Calu3 (cell line): ENCODE data around the gene ATP6V1F. TPM values are rescaled to one million over a fixed set of nuclear protein-coding genes. Genes with fewer than 3 reads are reported as not detected.

Experiments used
- BruUV-seq: library from RNA; stranded (reverse); fragments of 400-500 nt; replicated peaks from 2 replicates; lab custom pipeline; 2021; lab: Mats Ljungman, UMichigan
- CTCF ChIA-PET: fragments of 300-600 bp; sonication (Branson Sonifier 250); formaldehyde crosslinking; loops from one replicate; lab custom pipeline; 2022; ENCODE audit warnings: antibody characterized with exemption; lab: Charles Lee
- DNase-seq: peaks from one replicate; pipeline ENCODE4 v3.0.0; 2022
- H3K27ac Mint-ChIP-seq: one replicate; pipeline ENCODE4 v1.8.0; 2022; ENCODE audit warnings: mixed read lengths; ENCODE audit not compliant: unreplicated experiment
- H3K27me3 Mint-ChIP-seq: one replicate; pipeline ENCODE4 v1.8.0; 2022; ENCODE audit warnings: mixed read lengths; ENCODE audit not compliant: unreplicated experiment
- H3K36me3 Mint-ChIP-seq: one replicate; pipeline ENCODE4 v1.8.0; 2022; ENCODE audit warnings: mild to moderate bottlenecking, moderate library complexity, mixed read lengths; ENCODE audit not compliant: insufficient read depth, unreplicated experiment
- H3K4me1 Mint-ChIP-seq: one replicate; pipeline ENCODE4 v1.8.0; 2022; ENCODE audit warnings: mild to moderate bottlenecking, low read depth, mixed read lengths; ENCODE audit not compliant: unreplicated experiment
- H3K4me3 Mint-ChIP-seq: one replicate; pipeline ENCODE4 v1.8.0; 2022; ENCODE audit warnings: mild to moderate bottlenecking, low read depth, moderate library complexity, mixed read lengths; ENCODE audit not compliant: unreplicated experiment
- H3K9me3 Mint-ChIP-seq: one replicate; pipeline ENCODE4 v1.8.0; 2022; ENCODE audit warnings: low read depth, mixed read lengths; ENCODE audit not compliant: unreplicated experiment
- CTCF ChIP-seq: fragments of 200-600 bp; IDR thresholded peaks from one replicate; pipeline ENCODE4 v1.8.0; 2022; ENCODE audit warnings: antibody characterized with exemption; ENCODE audit not compliant: unreplicated experiment
- intact Hi-C: fragments of 100-400 bp; cut with micrococcal nuclease; formaldehyde crosslinking; loops from one replicate; pipeline ENCODE4 v1.10.0; 2022; ENCODE audit not compliant: unreplicated experiment
- total RNA-seq: library from RNA; stranded (reverse); gene quantifications from 2 replicates; pipeline ENCODE4 v1.2.3, GENCODE V29; 2022

ATP6V1F gene
- total RNA-seq, 1 experiment from 2014 or later = 104 TPM

- no peak for TF ChIP-seq CTCF
- BruUV-seq = no TSS peak
- Mint-ChIP-seq H3K4me1 (peaks cover 6% of the 10 kb centered on the region), H3K27me3 (no peaks in the 10 kb centered on the region), H3K9me3 (no peaks in the 10 kb centered on the region), H3K4me3 (no peak overlapping the region), H3K36me3 (peaks cover 22% of the 10 kb centered on the region), H3K27ac (no peak overlapping the region)
- intact Hi-C loops = no loop called here
- no peak for DNase-seq
- CTCF ChIA-PET = no interaction called here
Measured at GRCh38 chr7:128885370-128886187, 22.9 kb downstream of the ATP6V1F start.

GRCh38 chr7:128886391-128887168 lies 23.9 kb downstream of the ATP6V1F start:
- Mint-ChIP-seq H3K9me3 (no peaks in the 10 kb centered on the region), H3K27ac (no peak overlapping the region), H3K4me3 (no peak overlapping the region), H3K36me3 (peaks cover 29% of the 10 kb centered on the region), H3K4me1 (peaks cover 6% of the 10 kb centered on the region), H3K27me3 (no peaks in the 10 kb centered on the region)
- BruUV-seq = no TSS peak
- intact Hi-C loops = no loop called here
- CTCF ChIA-PET = interaction anchor here (0.5 to 0.6 kb wide), 3 partner anchors 17 to 849 kb away, joined by 3 to 6 read pairs (median 3); no protein-coding TSS in a partner anchor
- DNase-seq = no peak
- TF ChIP-seq CTCF = no peak

- BruUV-seq = no TSS peak
- Mint-ChIP-seq H3K4me3 (no peak overlapping the region), H3K27me3 (no peaks in the 10 kb centered on the region), H3K27ac (no peak overlapping the region), H3K9me3 (no peaks in the 10 kb centered on the region), H3K4me1 (peaks cover 9% of the 10 kb centered on the region), H3K36me3 (peaks cover 36% of the 10 kb centered on the region)
- TF ChIP-seq CTCF = no peak
- CTCF ChIA-PET = interaction anchor here (0.5 kb wide), 1 partner anchor 115 kb away, joined by 3 read pairs; no protein-coding TSS in a partner anchor
- intact Hi-C loops = no loop called here
- DNase-seq = no peak
Measured at GRCh38 chr7:128887169-128888038, 24.7 kb downstream of the ATP6V1F start.
